Thyroid gland (tissue), 4 donors: ENCODE measurements around the gene RBM4B.
"Not testable (repeated sequence)": the region's sequence is repeated elsewhere in the genome, so short reads cannot be mapped to it uniquely, and the experiment has no call there.

Source experiments
- POLR2A ChIP-seq, 2 donors: fragments of 450-650 bp; IDR thresholded peaks; one replicate each; pipeline ENCODE4 v1.6.1; 2017; ENCODE audit warnings: antibody characterized with exemption in 2 of 2, mild to moderate bottlenecking in 2 of 2, moderate library complexity in 1 of 2
- TF ChIP-seq, protein P1 (sequence below), 6 experiments: fragments of 200-600 bp in 3 of 6; fragments of 450-650 bp in 3 of 6; sonication (generic) in 3 of 6; IDR thresholded peaks; one replicate each; pipeline ENCODE4 v1.5.1; 2016 to 2019; ENCODE audit warnings: antibody characterized with exemption in 6 of 6, mild to moderate bottlenecking in 2 of 6, inconsistent platforms in 1 of 6, moderate library complexity in 1 of 6

DNA sequence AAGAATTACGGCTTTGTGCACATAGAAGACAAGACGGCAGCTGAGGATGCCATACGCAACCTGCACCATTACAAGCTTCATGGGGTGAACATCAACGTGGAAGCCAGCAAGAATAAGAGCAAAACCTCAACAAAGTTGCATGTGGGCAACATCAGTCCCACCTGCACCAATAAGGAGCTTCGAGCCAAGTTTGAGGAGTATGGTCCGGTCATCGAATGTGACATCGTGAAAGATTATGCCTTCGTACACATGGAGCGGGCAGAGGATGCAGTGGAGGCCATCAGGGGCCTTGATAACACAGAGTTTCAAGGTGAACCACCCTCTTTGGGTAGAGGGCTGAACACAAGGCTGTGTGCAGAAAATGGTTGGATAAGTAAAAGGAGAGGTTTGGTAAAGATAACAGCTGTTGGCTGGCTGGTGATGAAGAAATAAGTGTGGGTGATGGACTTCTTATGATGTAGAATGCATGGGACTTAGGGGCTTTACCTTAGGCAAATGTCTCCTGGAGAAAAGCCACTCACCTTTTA is 37.8 kb downstream of the RBM4B start:
- TF ChIP-seq POLR2A (IDR thresholded peaks at IDR 0.05), result not testable (repeated sequence)
- TF ChIP-seq, protein P1, sequence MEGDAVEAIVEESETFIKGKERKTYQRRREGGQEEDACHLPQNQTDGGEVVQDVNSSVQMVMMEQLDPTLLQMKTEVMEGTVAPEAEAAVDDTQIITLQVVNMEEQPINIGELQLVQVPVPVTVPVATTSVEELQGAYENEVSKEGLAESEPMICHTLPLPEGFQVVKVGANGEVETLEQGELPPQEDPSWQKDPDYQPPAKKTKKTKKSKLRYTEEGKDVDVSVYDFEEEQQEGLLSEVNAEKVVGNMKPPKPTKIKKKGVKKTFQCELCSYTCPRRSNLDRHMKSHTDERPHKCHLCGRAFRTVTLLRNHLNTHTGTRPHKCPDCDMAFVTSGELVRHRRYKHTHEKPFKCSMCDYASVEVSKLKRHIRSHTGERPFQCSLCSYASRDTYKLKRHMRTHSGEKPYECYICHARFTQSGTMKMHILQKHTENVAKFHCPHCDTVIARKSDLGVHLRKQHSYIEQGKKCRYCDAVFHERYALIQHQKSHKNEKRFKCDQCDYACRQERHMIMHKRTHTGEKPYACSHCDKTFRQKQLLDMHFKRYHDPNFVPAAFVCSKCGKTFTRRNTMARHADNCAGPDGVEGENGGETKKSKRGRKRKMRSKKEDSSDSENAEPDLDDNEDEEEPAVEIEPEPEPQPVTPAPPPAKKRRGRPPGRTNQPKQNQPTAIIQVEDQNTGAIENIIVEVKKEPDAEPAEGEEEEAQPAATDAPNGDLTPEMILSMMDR (IDR thresholded peaks at IDR 0.05), result not testable (repeated sequence)
